AG08396 (cell line): ENCODE data around the gene GPR141.
"Not testable (repeated sequence)": the region's sequence is repeated elsewhere in the genome, so short reads cannot be mapped to it uniquely, and the experiment has no call there.

ENCODE experiments used
- DNase-seq: peaks from one replicate; pipeline ENCODE4 v3.0.0; 2012; ENCODE audit warnings: low spot score, mixed read lengths

Gene GPR141

DNA sequence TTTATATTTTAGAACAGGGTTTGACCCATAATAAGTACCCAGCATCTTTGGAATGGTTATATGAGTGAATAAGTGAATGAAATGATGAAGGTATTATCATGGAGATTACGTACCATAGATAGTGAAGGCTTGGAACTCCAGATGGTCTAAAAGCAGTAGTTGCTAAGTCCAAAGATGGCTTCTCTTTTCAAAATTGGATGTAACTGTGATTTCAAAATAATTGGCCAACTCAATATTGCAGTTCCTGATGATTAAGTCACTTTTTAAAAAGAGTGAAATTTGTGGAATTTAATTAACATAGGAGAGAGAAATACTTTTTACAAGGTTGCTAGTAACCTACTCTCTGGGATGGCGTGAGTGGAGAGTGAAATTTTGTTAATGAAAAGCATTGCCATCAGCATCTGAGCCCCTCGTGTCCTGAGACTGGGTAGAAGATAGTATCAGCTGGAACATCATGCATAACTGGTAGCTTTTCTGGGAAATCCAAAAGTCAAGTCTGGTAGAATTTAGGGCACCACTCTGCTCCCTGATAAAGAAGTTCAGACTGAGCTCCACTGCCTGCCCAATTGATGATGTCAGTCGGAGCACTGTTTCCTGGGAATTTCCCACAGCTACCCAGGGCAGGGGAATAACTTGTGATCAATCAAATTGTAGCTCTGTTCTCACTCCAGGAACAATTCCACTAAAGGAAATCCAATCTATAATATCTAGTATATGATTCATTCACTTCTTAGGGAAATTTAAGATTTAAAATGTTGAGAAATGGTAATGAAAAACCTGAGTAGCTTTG lies 3.2 kb downstream of the GPR141 start:
- no peak for DNase-seq

DNA sequence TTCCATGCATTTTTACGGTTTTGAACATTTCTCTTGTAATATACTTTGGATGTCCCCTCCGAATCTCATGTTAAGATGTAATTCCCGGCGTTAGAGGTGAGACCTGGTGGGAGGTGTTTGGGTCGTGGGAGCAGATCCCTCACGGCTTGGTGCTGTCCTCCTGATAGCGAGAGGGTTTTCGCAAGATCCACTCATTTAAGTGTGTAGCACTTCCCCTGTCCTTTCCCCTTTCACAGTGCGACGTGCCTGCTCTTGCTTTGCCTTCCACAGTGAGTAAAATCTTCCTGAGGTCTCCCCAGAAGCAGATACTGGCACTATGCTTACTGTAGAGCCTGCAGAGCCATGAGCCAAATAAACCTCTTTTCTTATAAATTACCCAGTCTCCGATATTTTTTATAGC lies 6.6 kb downstream of the GPR141 start:
- no peak for DNase-seq

- no peak for DNase-seq
Observed at GRCh38 chr7:37694208-37695094, 10.9 kb downstream of the GPR141 start.

DNA sequence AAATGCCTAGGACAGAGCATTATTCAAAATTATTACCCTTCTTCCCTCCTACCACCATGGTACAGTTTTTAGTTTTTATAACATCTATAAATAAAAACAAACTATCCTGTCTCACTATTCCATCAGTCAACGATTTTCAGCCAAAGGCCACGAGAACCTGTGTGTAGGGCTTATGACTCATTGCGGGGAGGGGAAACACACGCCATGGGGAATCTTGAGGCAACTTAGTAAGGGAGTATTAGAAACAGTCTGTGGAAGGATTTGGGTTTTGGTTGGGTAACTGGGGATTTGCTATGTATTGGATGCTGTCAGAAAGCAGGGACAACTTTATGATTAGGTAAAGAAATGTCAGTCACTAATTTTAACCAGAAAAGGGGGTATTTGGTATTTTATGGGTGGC lies 14.7 kb downstream of the GPR141 start:
- no peak for DNase-seq

GRCh38 chr7:37698782-37699181 lies 15.2 kb downstream of the GPR141 start:
- DNase-seq, result no peak

- no peak for DNase-seq
Observed at GRCh38 chr7:37701769-37702168, 18.2 kb downstream of the GPR141 start.

DNA sequence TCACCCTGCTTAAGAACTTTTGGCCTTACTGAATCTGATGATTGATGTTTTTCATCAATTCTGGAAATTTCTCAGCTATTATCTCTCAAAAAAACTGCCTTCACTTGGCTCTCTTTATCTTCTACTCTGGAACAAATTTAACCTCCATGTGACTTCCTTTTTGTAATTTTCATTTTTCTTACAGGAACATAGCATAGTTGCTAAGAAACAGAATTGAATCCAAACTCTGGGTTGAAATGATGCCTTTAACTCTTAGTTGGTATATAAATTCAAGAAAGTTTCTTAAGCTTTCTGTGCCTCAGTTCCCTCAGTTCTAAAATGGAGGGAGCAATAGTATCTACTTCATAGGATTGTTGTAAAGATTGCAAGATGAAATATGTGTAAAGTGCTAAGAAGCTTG lies 19.8 kb downstream of the GPR141 start:
- DNase-seq, result no peak

GRCh38 chr7:37704328-37704833 lies 20.8 kb downstream of the GPR141 start:
- not testable (repeated sequence) for DNase-seq

GRCh38 chr7:37705976-37706375 lies 22.4 kb downstream of the GPR141 start:
- DNase-seq, result no peak

- no peak for DNase-seq
Observed at GRCh38 chr7:37706804-37707203, 23.2 kb downstream of the GPR141 start.

DNA sequence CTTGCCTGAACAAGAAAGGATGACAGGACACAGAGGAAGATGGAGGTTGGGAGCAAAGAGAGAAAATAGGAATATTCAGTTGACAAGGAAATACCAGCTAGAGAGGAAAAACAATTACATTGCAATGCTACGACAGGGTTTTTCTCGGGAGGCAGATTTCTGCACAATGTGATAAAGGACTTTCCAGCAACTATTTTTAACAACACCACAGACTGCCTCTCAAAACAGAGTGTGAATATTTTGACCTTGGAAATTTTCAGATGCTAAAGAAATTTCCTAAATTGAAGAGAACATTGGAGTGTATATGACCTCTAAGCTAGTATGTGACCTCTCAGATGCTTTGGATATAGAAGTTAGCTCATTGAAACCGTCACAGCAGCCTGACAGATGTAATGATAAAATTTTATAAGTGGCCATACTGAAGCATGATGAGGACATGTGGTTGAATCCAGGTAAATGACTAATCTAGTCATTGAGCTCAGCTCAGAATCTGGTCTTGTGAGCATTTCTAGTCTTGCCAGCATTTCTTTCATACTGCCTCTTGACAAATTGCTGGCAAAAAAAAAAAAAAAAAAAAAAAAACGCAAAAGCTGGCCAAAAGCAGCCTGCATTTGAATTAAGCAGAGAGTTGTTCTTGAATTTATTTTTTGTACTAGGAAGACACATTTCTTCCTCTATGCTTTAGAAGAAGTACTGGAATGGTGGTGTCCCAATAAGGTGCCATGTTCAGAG lies 24.4 kb downstream of the GPR141 start:
- no peak for DNase-seq

DNA sequence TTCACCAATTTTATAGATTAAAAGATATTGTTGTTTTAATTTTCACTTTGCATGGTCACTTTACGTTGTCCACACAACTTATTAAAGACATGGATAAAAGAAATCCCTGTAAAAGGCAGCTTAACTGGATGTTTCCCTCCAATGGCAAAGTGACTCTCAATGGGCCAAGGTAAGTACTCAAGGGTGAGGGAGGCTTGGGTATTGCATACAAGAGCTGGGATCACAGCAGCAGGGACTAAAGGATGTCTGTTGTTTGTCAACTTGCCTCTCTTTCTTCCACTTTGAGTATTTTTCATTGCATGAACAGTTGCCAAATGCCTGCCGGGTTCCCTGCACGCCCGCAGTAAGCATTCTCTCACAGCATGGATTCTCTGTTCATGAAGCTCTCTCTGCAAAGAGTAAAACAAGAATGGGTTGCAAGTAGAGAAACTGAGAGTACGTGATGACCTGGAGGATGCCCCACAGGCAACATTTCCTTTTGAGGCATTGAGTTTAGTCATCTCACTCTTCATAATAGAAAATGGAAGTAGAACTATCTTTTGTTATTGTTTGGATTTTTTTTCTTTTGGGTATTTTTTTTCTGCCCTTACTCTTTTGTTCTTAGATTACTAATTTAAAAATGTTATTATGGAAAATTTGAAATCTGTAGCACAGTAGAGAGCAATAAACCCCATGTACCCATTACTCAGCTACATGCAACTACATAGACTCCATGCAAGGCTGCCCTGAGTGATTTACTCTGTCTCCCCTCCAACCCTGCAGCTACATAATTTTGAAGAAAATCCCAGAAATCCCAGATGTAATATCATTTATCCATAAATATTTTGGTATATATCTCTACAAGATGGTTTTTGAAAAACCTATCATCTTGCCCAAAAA lies 26.3 kb downstream of the GPR141 start:
- no peak for DNase-seq

DNA sequence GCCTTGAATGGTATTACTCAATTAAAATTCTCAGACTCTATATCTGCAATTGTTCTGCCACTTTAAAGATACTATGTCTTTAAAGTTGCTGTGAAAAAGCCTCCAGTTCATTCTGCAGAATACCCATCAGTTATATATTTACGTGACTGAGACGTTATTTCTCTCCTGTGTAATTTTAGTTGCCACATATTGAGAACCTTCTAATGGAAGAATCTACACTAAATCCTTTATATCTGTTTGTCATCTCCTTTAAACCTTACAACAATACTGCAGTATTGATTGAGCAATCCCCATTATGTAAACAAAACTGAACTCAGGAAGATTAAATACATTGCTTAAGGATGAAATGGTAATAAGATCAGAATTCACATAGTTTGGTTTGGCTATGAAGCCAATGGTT lies 30.0 kb downstream of the GPR141 start:
- DNase-seq, result no peak

DNA sequence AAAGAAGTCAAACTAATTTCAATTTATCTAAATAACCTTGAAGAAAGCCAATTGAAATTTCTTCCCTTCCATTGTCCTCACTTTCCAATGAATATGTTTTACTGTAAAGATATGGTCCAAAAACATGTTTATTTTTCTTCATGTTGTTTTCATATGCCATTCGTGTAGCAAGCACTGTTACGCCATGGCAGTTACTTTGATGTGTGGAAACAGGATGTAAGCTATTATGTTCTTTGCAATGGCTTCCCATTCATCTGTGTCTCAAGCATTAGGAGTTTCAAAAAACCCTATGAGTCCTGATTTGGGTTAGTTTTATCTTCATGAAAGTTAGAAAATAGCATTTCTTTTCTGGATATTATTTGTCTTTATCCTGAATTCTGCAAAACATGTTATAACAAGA lies 31.0 kb downstream of the GPR141 start:
- DNase-seq, result no peak

- DNase-seq, result no peak
Observed at GRCh38 chr7:37718585-37718984, 35.0 kb downstream of the GPR141 start.

GRCh38 chr7:37719077-37719476 lies 35.5 kb downstream of the GPR141 start:
- no peak for DNase-seq

GRCh38 chr7:37724732-37725131 lies 41.2 kb downstream of the GPR141 start:
- DNase-seq, result no peak

GRCh38 chr7:37726016-37726415 lies 42.5 kb downstream of the GPR141 start:
- no peak for DNase-seq

- no peak for DNase-seq
Observed at GRCh38 chr7:37728747-37729146, 45.2 kb downstream of the GPR141 start.

- DNase-seq, result no peak
Observed at GRCh38 chr7:37729181-37729580, 45.6 kb downstream of the GPR141 start.

DNA sequence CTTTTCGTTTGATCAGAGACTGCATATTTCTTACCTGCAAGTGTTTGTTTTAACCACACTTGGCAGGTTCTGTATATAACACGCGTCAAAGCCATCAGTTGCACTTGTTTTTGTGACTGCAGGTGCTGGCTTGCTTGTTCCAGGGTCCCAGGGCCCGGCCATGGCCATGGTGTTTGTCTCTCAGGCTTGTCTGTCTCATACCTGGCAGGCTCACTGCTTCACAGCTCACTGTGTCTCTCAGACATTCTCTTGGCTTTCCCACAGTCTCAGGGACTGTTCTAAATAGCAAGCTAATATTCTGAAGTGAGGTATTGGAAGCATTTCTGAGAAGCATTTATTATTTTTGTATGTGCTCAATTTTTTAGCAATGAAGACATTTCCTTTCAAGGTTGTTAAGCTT lies 46.9 kb downstream of the GPR141 start:
- no peak for DNase-seq
